B cell (primary cell): ENCODE measurements around the gene ANKRD11. TPM values are rescaled to one million over a fixed set of nuclear protein-coding genes. Genes with fewer than 3 reads are reported as not detected.

Experiments used
- ATAC-seq: fragments of 200-7000 bp; cut with Tn5 transposase; one replicate; pipeline ENCODE4 v1.10.0; 2021; ENCODE audit warnings: low read depth, mild to moderate bottlenecking, moderate number of reproducible peaks, moderate library complexity
- CTCF ChIA-PET: fragments of 350-600 bp; sonication (Branson Sonifier 250); formaldehyde crosslinking; loops from one replicate; lab custom pipeline; 2021; ENCODE audit warnings: antibody characterized with exemption, inconsistent platforms; lab: Charles Lee
- POLR2A ChIA-PET: fragments of 350-600 bp; sonication (Branson Sonifier 250); formaldehyde crosslinking; loops from one replicate; lab custom pipeline; 2021; ENCODE audit warnings: antibody characterized with exemption; lab: Charles Lee
- DNase-seq: peaks from one replicate; pipeline ENCODE4 v3.0.0; 2013
- H2AFZ ChIP-seq: 2 replicates; pipeline ENCODE4 v1.6.1; 2012; ENCODE audit warnings: mild to moderate bottlenecking, low read depth, low read length; ENCODE audit not compliant: insufficient read depth, poor library complexity, severe bottlenecking
- H3K27ac ChIP-seq, 2 donors: 1 replicate in 1 of 2; 2 replicates in 1 of 2; pipeline ENCODE4 v1.5.1; 2012 to 2013; ENCODE audit warnings: low read length in 2 of 2, mild to moderate bottlenecking in 2 of 2, moderate library complexity in 1 of 2
- H3K27me3 ChIP-seq, 4 experiments: fragments of 200-600 bp in 1 of 4; sonication (generic) in 1 of 4; replicated peaks in 1 of 4; 1 replicate in 2 of 4; 2 replicates in 2 of 4; pipeline versions ENCODE4 v1.6.1 to v1.7.0; 2013 to 2016; ENCODE audit warnings: low read length in 3 of 4, mild to moderate bottlenecking in 2 of 4, mixed read lengths in 1 of 4, moderate library complexity in 1 of 4; ENCODE audit not compliant: insufficient read depth in 4 of 4, control insufficient read depth in 3 of 4; ENCODE audit errors: control extremely low read depth in 1 of 4
- H3K36me3 ChIP-seq, 2 experiments: replicated peaks in 1 of 2; 1 replicate in 1 of 2; 2 replicates in 1 of 2; pipeline versions ENCODE4 v1.6.1 to v1.7.1; 2013; ENCODE audit warnings: low read length in 1 of 2; ENCODE audit not compliant: insufficient read depth in 2 of 2, control insufficient read depth in 1 of 2; ENCODE audit errors: control extremely low read depth in 1 of 2, extremely low read depth in 1 of 2
- H3K4me1 ChIP-seq, 2 donors: fragments of 200-600 bp in 1 of 2; sonication (generic) in 1 of 2; 1 replicate in 1 of 2; 2 replicates in 1 of 2; pipeline versions ENCODE4 v1.5.1 to v1.6.1; 2013 to 2017; ENCODE audit warnings: low read length in 2 of 2; ENCODE audit not compliant: control insufficient read depth in 2 of 2, insufficient read depth in 2 of 2
- H3K4me2 ChIP-seq: replicated peaks from 2 replicates; pipeline ENCODE3; 2012; ENCODE audit warnings: mild to moderate bottlenecking, low read depth, low read length; ENCODE audit not compliant: poor library complexity, severe bottlenecking
- H3K4me3 ChIP-seq, 5 experiments: fragments of 200-600 bp in 1 of 5; sonication (generic) in 1 of 5; 1 replicate in 3 of 5; 2 replicates in 2 of 5; pipeline versions ENCODE4 v1.5.1 to v1.7.0; 2011 to 2016; ENCODE audit warnings: low read length in 4 of 5, mild to moderate bottlenecking in 4 of 5, low read depth in 2 of 5, control low read depth in 1 of 5, moderate library complexity in 1 of 5; ENCODE audit not compliant: insufficient read depth in 1 of 5; ENCODE audit errors: control extremely low read depth in 1 of 5, extremely low read depth in 1 of 5
- H3K79me2 ChIP-seq: fragments of 200-600 bp; sonication (generic); one replicate; pipeline ENCODE4 v1.6.0; 2016; ENCODE audit warnings: low read length; ENCODE audit not compliant: control insufficient read depth, insufficient read depth
- H3K9ac ChIP-seq: fragments of 200-600 bp; sonication (generic); 2 replicates; pipeline ENCODE4 v1.6.1; 2017; ENCODE audit warnings: mild to moderate bottlenecking, low read length, moderate library complexity
- H3K9me3 ChIP-seq, 3 donors: one replicate each; pipeline versions ENCODE4 v1.6.1 to v1.7.1; 2013; ENCODE audit warnings: low read length in 2 of 3; ENCODE audit not compliant: control insufficient read depth in 2 of 3, insufficient read depth in 1 of 3; ENCODE audit errors: control extremely low read depth in 1 of 3
- H4K20me1 ChIP-seq: 2 replicates; pipeline ENCODE4 v1.6.0; 2012; ENCODE audit warnings: mild to moderate bottlenecking, low read length; ENCODE audit not compliant: insufficient read depth, control insufficient read depth, poor library complexity, severe bottlenecking
- H3K27ac Mint-ChIP-seq: one replicate; pipeline ENCODE4 v1.8.0; 2021; ENCODE audit warnings: mixed read lengths
- H3K27me3 Mint-ChIP-seq: one replicate; pipeline ENCODE4 v1.8.0; 2021; ENCODE audit warnings: mixed read lengths
- H3K4me1 Mint-ChIP-seq: one replicate; pipeline ENCODE4 v1.8.0; 2021; ENCODE audit warnings: mixed read lengths
- H3K4me3 Mint-ChIP-seq: one replicate; pipeline ENCODE4 v1.8.0; 2021; ENCODE audit warnings: mixed read lengths
- H3K9me3 Mint-ChIP-seq: one replicate; pipeline ENCODE4 v1.8.0; 2022; ENCODE audit warnings: mixed read lengths; ENCODE audit not compliant: insufficient read depth
- EZH2 ChIP-seq: IDR thresholded peaks from 2 replicates; pipeline ENCODE4 v1.6.1; 2012; ENCODE audit warnings: borderline replicate concordance, low read depth, mild to moderate bottlenecking, moderate library complexity, low read length; ENCODE audit not compliant: insufficient read depth, poor library complexity, severe bottlenecking
- WGBS: methylation state at CpG from one replicate; pipeline ENCODE4 v1.1.5; 2013; ENCODE audit warnings: missing lambda C conversion rate; ENCODE audit not compliant: insufficient coverage; 5-methylcytosine and 5-hydroxymethylcytosine counted together
- intact Hi-C: fragments of 100-400 bp; cut with micrococcal nuclease; formaldehyde crosslinking; loops from one replicate; pipeline ENCODE4 v1.10.0; 2022
- polyA plus RNA-seq: library from polyadenylated mRNA; depleted of rRNA; stranded (reverse); fragments of >200 nt; gene quantifications from 2 replicates; pipeline ENCODE4 v1.2.3, GENCODE V29; 2012
- total RNA-seq, 2 donors: library from RNA; stranded (reverse); fragments of 120-200 nt in 1 of 2; gene quantifications; 1 replicate in 1 of 2; 2 replicates in 1 of 2; pipeline versions ENCODE4 v1.2.3 to v1.2.4, GENCODE V29; 2013 to 2022
- TF ChIP-seq, protein P1 (sequence below): fragments of 200-600 bp; IDR thresholded peaks from one replicate; pipeline ENCODE4 v1.8.0; 2022; ENCODE audit warnings: antibody characterized with exemption, mild to moderate bottlenecking

ANKRD11 gene
- total and polyA plus RNA-seq, 2 donors (not counting 1 experiment from before 2014, with no cell fraction given) = 67.9 to 314 TPM

DNA sequence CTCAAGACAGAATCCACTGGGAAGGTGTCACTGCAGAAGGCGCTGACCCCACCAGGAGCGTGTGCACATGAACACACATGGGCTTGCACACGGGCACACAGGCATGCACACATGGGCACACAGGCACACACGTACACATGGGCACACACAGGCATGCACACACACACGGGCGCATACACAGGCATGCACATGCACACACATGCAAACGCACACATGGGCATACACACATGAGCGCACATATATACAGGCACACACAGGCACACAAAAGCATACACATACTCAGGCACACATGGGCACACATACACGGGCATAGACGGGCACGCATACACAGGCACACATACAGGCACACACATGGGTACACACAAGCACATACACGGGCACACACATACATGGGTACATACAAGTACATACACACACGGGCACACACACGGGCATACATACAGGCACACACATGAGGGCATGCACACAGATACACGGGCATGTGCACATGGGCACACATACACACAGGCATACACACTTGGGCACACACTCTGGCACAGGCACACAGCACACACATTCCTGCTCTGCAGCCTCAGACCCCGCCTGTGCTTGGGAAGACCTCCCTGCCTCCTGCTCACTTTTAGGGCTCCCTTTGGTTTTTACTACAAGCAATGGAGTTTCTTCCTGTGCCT lies 186.0 kb downstream of the ANKRD11 start:
- Histone ChIP-seq H2AFZ (no peak overlapping the region), H3K4me2 (peak overlapping the region; percentile 30), H4K20me1 (peaks cover 98% of the 10 kb centered on the region), H3K79me2 (peaks cover 100% of the 10 kb centered on the region), H3K27ac (no peak overlapping the region), H3K27me3 (no peaks in the 10 kb centered on the region), H3K4me1 (peaks cover 18 to 27% of the 10 kb centered on the region in 2 donors), H3K9ac (no peak overlapping the region), H3K9me3 (no peaks in the 10 kb centered on the region), H3K36me3 (peaks cover 7 to 38% of the 10 kb centered on the region in 2 experiments), H3K4me3 (no peak overlapping the region)
- peak overlapping the region; percentile 47 for H3K27ac Mint-ChIP-seq
- ChIA-PET POLR2A (no interaction called here), CTCF (interaction anchor here (1.5 kb wide), 1 partner anchor 15 kb away, joined by 7 read pairs; no protein-coding TSS in a partner anchor)
- intact Hi-C loops = no loop called here
- H3K9me3 Mint-ChIP-seq = no peaks in the 10 kb centered on the region
- DNase-seq = no peak
- H3K27me3 Mint-ChIP-seq = no peaks in the 10 kb centered on the region
- no peak overlapping the region for H3K4me3 Mint-ChIP-seq
- H3K4me1 Mint-ChIP-seq = peaks cover 36% of the 10 kb centered on the region
- no peak for ATAC-seq
- no peak for TF ChIP-seq EZH2
- TF ChIP-seq, protein P1, sequence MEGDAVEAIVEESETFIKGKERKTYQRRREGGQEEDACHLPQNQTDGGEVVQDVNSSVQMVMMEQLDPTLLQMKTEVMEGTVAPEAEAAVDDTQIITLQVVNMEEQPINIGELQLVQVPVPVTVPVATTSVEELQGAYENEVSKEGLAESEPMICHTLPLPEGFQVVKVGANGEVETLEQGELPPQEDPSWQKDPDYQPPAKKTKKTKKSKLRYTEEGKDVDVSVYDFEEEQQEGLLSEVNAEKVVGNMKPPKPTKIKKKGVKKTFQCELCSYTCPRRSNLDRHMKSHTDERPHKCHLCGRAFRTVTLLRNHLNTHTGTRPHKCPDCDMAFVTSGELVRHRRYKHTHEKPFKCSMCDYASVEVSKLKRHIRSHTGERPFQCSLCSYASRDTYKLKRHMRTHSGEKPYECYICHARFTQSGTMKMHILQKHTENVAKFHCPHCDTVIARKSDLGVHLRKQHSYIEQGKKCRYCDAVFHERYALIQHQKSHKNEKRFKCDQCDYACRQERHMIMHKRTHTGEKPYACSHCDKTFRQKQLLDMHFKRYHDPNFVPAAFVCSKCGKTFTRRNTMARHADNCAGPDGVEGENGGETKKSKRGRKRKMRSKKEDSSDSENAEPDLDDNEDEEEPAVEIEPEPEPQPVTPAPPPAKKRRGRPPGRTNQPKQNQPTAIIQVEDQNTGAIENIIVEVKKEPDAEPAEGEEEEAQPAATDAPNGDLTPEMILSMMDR = no peak
- 96% methylated on average over 16 of the region's 16 CpGs for WGBS

DNA sequence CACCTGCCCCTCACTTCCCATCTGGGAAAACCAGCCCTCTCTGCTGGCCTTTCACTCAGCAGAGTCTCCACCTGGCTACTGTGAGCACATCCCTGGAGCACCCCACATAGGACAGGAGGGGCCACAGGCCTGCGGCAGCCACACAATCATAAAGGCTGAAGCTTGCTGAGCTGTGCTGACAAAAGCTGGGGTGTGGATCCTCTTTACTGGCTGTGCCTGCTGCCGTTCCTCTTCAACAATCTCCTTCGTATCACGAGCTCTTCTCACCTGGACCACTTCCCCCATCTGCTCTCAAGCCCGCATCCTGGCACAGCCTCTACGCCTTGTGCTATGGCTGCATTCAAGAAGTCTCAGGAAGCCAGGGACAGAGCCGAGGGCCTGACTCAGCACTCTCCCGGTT lies 186.7 kb downstream of the ANKRD11 start:
- ChIA-PET POLR2A (no interaction called here), CTCF (interaction anchor here (1.5 kb wide), 1 partner anchor 14 kb away, joined by 7 read pairs; no protein-coding TSS in a partner anchor)
- H3K4me1 ChIP-seq = peaks cover 18 to 25% of the 10 kb centered on the region in 2 donors
- H3K4me2 ChIP-seq = peak overlapping the region; percentile 30
- Mint-ChIP-seq H3K27ac (peak overlapping the region; percentile 18), H3K27me3 (no peaks in the 10 kb centered on the region), H3K4me3 (peak overlapping the region; percentile 24), H3K9me3 (no peaks in the 10 kb centered on the region), H3K4me1 (peaks cover 30% of the 10 kb centered on the region)
- DNase-seq (peak; percentile 63), ATAC-seq (peak; percentile 48)
- H3K9me3 ChIP-seq = no peaks in the 10 kb centered on the region
- TF ChIP-seq, protein P1 = no peak
- no peak for TF ChIP-seq EZH2
- peaks cover 7 to 41% of the 10 kb centered on the region in 2 experiments for H3K36me3 ChIP-seq
- intact Hi-C loops = no loop called here
- H3K4me3 ChIP-seq = no peak overlapping the region
- peaks cover 98% of the 10 kb centered on the region for H4K20me1 ChIP-seq
- peak overlapping the region in 1 of 2 donors; percentile 18 for H3K27ac ChIP-seq
- 24% methylated on average over 8 of the region's 8 CpGs for WGBS
- H3K27me3 ChIP-seq = no peaks in the 10 kb centered on the region
- no peak overlapping the region for H3K9ac ChIP-seq
- H2AFZ ChIP-seq = no peak overlapping the region
- H3K79me2 ChIP-seq = peaks cover 100% of the 10 kb centered on the region
